GM19351 (cell line): Measurements from ENCODE around the gene SORT1.
"Not testable (repeated sequence)": the region's sequence is repeated elsewhere in the genome, so short reads cannot be mapped to it uniquely, and the experiment has no call there.

Experiments used
- ATAC-seq: cut with Tn5 transposase; IDR thresholded peaks from one replicate; pipeline ENCODE4 v1.9.1; 2021; ENCODE audit warnings: mild to moderate bottlenecking, moderate library complexity; ENCODE audit not compliant: unreplicated experiment

The SORT1 gene

GRCh38 chr1:109350182-109350581 lies 47.5 kb downstream of the SORT1 start:
- no peak for ATAC-seq

GRCh38 chr1:109347511-109347910 lies 50.2 kb downstream of the SORT1 start:
- no peak for ATAC-seq

GRCh38 chr1:109341944-109342930 lies 55.5 kb downstream of the SORT1 start:
- no peak for ATAC-seq

GRCh38 chr1:109338608-109339007 lies 59.1 kb downstream of the SORT1 start:
- no peak for ATAC-seq

- no peak for ATAC-seq
Observed at GRCh38 chr1:109338091-109338490, 59.6 kb downstream of the SORT1 start.

GRCh38 chr1:109335091-109335490 lies 62.6 kb downstream of the SORT1 start:
- no peak for ATAC-seq

- ATAC-seq, result no peak
Observed at GRCh38 chr1:109331113-109331512, 66.6 kb downstream of the SORT1 start.

- no peak for ATAC-seq
Observed at GRCh38 chr1:109327285-109327684, 70.4 kb downstream of the SORT1 start.

- ATAC-seq, result no peak
Observed at GRCh38 chr1:109322974-109323373, 74.7 kb downstream of the SORT1 start.

GRCh38 chr1:109319114-109319513 lies 78.6 kb downstream of the SORT1 start:
- no peak for ATAC-seq

- ATAC-seq, result no peak
Observed at GRCh38 chr1:109316506-109316905, 81.2 kb downstream of the SORT1 start.

- ATAC-seq, result no peak
Observed at GRCh38 chr1:109315288-109315687, 82.4 kb downstream of the SORT1 start.

- no peak for ATAC-seq
Observed at GRCh38 chr1:109314795-109315194, 82.9 kb downstream of the SORT1 start.

- no peak for ATAC-seq
Observed at GRCh38 chr1:109312978-109313775, 84.5 kb downstream of the SORT1 start.

GRCh38 chr1:109312246-109312645 lies 85.5 kb downstream of the SORT1 start:
- ATAC-seq, result no peak

- ATAC-seq, result no peak
Observed at GRCh38 chr1:109309347-109309746, 88.4 kb downstream of the SORT1 start.

- ATAC-seq, result no peak
Observed at GRCh38 chr1:109307274-109308021, 90.3 kb downstream of the SORT1 start.

- no peak for ATAC-seq
Observed at GRCh38 chr1:109306832-109307273, 90.9 kb downstream of the SORT1 start, which contains the start of gene MYBPHL. Gene MYBPHL, minus strand, starts transcription at chr1:109307011. Its CDS starts 20 bp downstream, at chr1:109306991.

GRCh38 chr1:109305991-109306390 lies 91.7 kb downstream of the SORT1 start:
- not testable (repeated sequence) for ATAC-seq

- ATAC-seq, result no peak
Observed at GRCh38 chr1:109304226-109304920, 93.3 kb downstream of the SORT1 start.
